Endothelial cell of umbilical vein (primary cell): ENCODE results near the gene MFNG. TPM values are rescaled to one million over a fixed set of nuclear protein-coding genes. Genes with fewer than 3 reads are reported as not detected.

Source experiments
- BruUV-seq: library from RNA; stranded (reverse); fragments of 400-500 nt; replicated peaks from 2 replicates; lab custom pipeline; 2021; lab: Mats Ljungman, UMichigan
- CTCF ChIA-PET: fragments of 300-600, 350-600 bp; sonication (Branson Sonifier 250); formaldehyde crosslinking; loops from one replicate; lab custom pipeline; 2021; ENCODE audit warnings: antibody characterized with exemption, inconsistent platforms; lab: Charles Lee
- POLR2A ChIA-PET: fragments of 300-600, 350-600 bp; sonication (Branson Sonifier 250); formaldehyde crosslinking; loops from one replicate; lab custom pipeline; 2021; ENCODE audit warnings: antibody characterized with exemption, inconsistent platforms; lab: Charles Lee
- DNase-seq: peaks from one replicate; pipeline ENCODE4 v3.0.0-alpha.2; 2011; ENCODE audit warnings: low read depth, low spot score
- FAIRE-seq: peaks from 2 replicates; lab custom pipeline; 2011; peaks lifted over from hg19 to GRCh38; lab: Jason Lieb, UNC
- H2AFZ ChIP-seq: 2 replicates; pipeline ENCODE4 v1.6.0; 2012; ENCODE audit warnings: low read depth, low read length, control low read depth, inconsistent platforms
- H3K27ac ChIP-seq: 2 replicates; pipeline ENCODE4 v1.5.1; 2011; ENCODE audit warnings: low read depth, mild to moderate bottlenecking, control low read depth, low read length, moderate library complexity; ENCODE audit not compliant: insufficient read depth
- H3K27me3 ChIP-seq, 2 experiments: 2 replicates each; pipeline versions ENCODE4 v1.6.0 to v1.6.1; 2011; ENCODE audit warnings: low read length in 2 of 2, mixed read lengths in 1 of 2; ENCODE audit not compliant: control insufficient read depth in 2 of 2, insufficient read depth in 2 of 2
- H3K36me3 ChIP-seq, 2 experiments: 2 replicates in 1 of 2; 3 replicates in 1 of 2; pipeline ENCODE4 v1.5.1; 2011; ENCODE audit warnings: low read length in 2 of 2, mild to moderate bottlenecking in 1 of 2, moderate library complexity in 1 of 2; ENCODE audit not compliant: control insufficient read depth in 2 of 2, insufficient read depth in 2 of 2; ENCODE audit errors: extremely low read depth in 1 of 2
- H3K4me1 ChIP-seq: 3 replicates; pipeline ENCODE4 v1.5.1; 2011; ENCODE audit warnings: mild to moderate bottlenecking, low read length; ENCODE audit not compliant: control insufficient read depth, insufficient read depth; ENCODE audit errors: extremely low read depth
- H3K4me2 ChIP-seq: 2 replicates; pipeline ENCODE4 v1.6.1; 2011; ENCODE audit warnings: low read length, control low read depth, mixed read lengths; ENCODE audit not compliant: insufficient read depth
- H3K4me3 ChIP-seq, 3 experiments: fragments of 200-600 bp in 1 of 3; sonication (generic), shearing (Covaris generic) in 1 of 3; replicated peaks in 1 of 3; 2 replicates each; pipeline ENCODE4 v1.5.1; 2011 to 2016; ENCODE audit warnings: control low read depth in 3 of 3, low read length in 3 of 3, mild to moderate bottlenecking in 2 of 3, inconsistent platforms in 1 of 3, low read depth in 1 of 3, moderate library complexity in 1 of 3; ENCODE audit not compliant: insufficient read depth in 1 of 3
- H3K79me2 ChIP-seq: 2 replicates; pipeline ENCODE4 v1.6.0; 2012; ENCODE audit warnings: low read length, inconsistent platforms; ENCODE audit not compliant: control insufficient read depth, insufficient read depth
- H3K9ac ChIP-seq: replicated peaks from 2 replicates; pipeline ENCODE3; 2011; ENCODE audit warnings: low read length, control low read depth; ENCODE audit not compliant: insufficient read depth; ENCODE audit errors: extremely low read depth
- H3K9me1 ChIP-seq: replicated peaks from 3 replicates; pipeline ENCODE4 v1.6.0; 2011; ENCODE audit warnings: mild to moderate bottlenecking, low read length; ENCODE audit not compliant: control insufficient read depth, insufficient read depth; ENCODE audit errors: extremely low read depth
- H3K9me3 ChIP-seq: replicated peaks from 2 replicates; pipeline ENCODE4 v1.5.1; 2012; ENCODE audit warnings: low read length, inconsistent platforms; ENCODE audit not compliant: control insufficient read depth, insufficient read depth
- H4K20me1 ChIP-seq: replicated peaks from 2 replicates; pipeline ENCODE3; 2011; ENCODE audit warnings: mild to moderate bottlenecking, low read length; ENCODE audit not compliant: control insufficient read depth, insufficient read depth; ENCODE audit errors: extremely low read depth
- CTCF ChIP-seq, 2 donors: IDR thresholded peaks; 1 replicate in 1 of 2; 2 replicates in 1 of 2; pipeline ENCODE4 v1.5.1; 2011; ENCODE audit warnings: low read length in 2 of 2, mild to moderate bottlenecking in 2 of 2, moderate library complexity in 2 of 2, control low read depth in 1 of 2, inconsistent platforms in 1 of 2, low read depth in 1 of 2; ENCODE audit not compliant: insufficient read depth in 1 of 2; ENCODE audit errors: extremely low read depth in 1 of 2
- EZH2 ChIP-seq: IDR thresholded peaks from 2 replicates; pipeline ENCODE4 v1.6.1; 2012; ENCODE audit warnings: borderline replicate concordance, low read depth, mild to moderate bottlenecking, moderate library complexity, low read length, inconsistent platforms; ENCODE audit not compliant: severe bottlenecking
- FOS ChIP-seq: IDR thresholded peaks from 2 replicates; pipeline ENCODE4 v1.6.1; 2011; ENCODE audit warnings: mild to moderate bottlenecking, low read length, moderate library complexity, borderline replicate concordance; ENCODE audit not compliant: insufficient read depth
- GATA2 ChIP-seq: IDR thresholded peaks from 2 replicates; pipeline ENCODE4 v1.7.0; 2011; ENCODE audit warnings: low read depth, mild to moderate bottlenecking, moderate library complexity, mixed read lengths, low read length; ENCODE audit not compliant: insufficient read length, insufficient read depth
- JUN ChIP-seq: IDR thresholded peaks from 2 replicates; pipeline ENCODE4 v1.6.1; 2011; ENCODE audit warnings: borderline replicate concordance, low read depth; ENCODE audit not compliant: insufficient read length, insufficient read depth
- MAX ChIP-seq: IDR thresholded peaks from 2 replicates; pipeline ENCODE4 v1.6.1; 2011; ENCODE audit not compliant: insufficient read depth, insufficient read length
- MYC ChIP-seq: IDR thresholded peaks from one replicate; pipeline ENCODE4 v1.6.1; 2011; ENCODE audit warnings: mild to moderate bottlenecking, low read depth, low read length
- POLR2A ChIP-seq: IDR thresholded peaks from 2 replicates; pipeline ENCODE4 v1.6.1; 2012; ENCODE audit warnings: low read depth, mild to moderate bottlenecking, control low read depth, low read length
- POLR2AphosphoS5 ChIP-seq: IDR thresholded peaks from 2 replicates; pipeline ENCODE4 v1.6.1; 2012; ENCODE audit warnings: low read depth, mild to moderate bottlenecking, control low read depth, low read length, moderate library complexity; ENCODE audit not compliant: insufficient read depth
- dilution Hi-C: fragments of 300-500 bp; cut with MboI; formaldehyde crosslinking; loops from one replicate; pipeline ENCODE4 v1.15.0; 2019; ENCODE audit warnings: low sequenced_read_pairs; ENCODE audit not compliant: extremely low pct_ligation_motif_present
- intact Hi-C: fragments of 100-400 bp; cut with micrococcal nuclease; formaldehyde crosslinking; loops from one replicate; pipeline ENCODE4 v1.10.0; 2022
- polyA plus RNA-seq, 4 experiments: library from polyadenylated mRNA; depleted of rRNA in 3 of 4; stranded (reverse) in 3 of 4; unstranded in 1 of 4; fragments of >200 nt; gene quantifications; 2 replicates each; pipeline versions ENCODE4 v1.2.1 to v1.2.3, GENCODE V29; 2011 to 2012; ENCODE audit warnings: missing spikeins in 1 of 4
- total RNA-seq: library from RNA; stranded (reverse); gene quantifications from 2 replicates; pipeline ENCODE4 v1.2.3, GENCODE V29; 2021

Gene MFNG
- total and polyA plus RNA-seq, 2 donors (not counting 3 experiments of a cell fraction or from before 2014, with no cell fraction given): 188 to 257 TPM

GRCh38 chr22:37426706-37427134 lies 59.5 kb downstream of the MFNG start:
- no peak overlapping the region for H3K27ac ChIP-seq
- H3K36me3 ChIP-seq: no peaks in the 10 kb centered on the region
- POLR2A ChIA-PET: no interaction called here
- H2AFZ ChIP-seq: peak overlapping the region; percentile 79
- H3K9me1 ChIP-seq: no peaks in the 10 kb centered on the region
- FAIRE-seq: no peak
- CTCF ChIA-PET: interaction anchor here (1.3 to 1.5 kb wide), 2 partner anchors 29 to 95 kb away, joined by 6 to 9 read pairs; no protein-coding TSS in a partner anchor
- peaks cover 13% of the 10 kb centered on the region for H3K4me1 ChIP-seq
- intact Hi-C loops: no loop called here
- H3K9me3 ChIP-seq: no peaks in the 10 kb centered on the region
- H3K4me3 ChIP-seq: peak overlapping the region; percentile 33 to 55 (median 39)
- H3K4me2 ChIP-seq: peak overlapping the region; percentile 52
- no TSS peak for BruUV-seq
- H3K79me2 ChIP-seq: no peaks in the 10 kb centered on the region
- H3K27me3 ChIP-seq: peaks cover 0 to 8% of the 10 kb centered on the region in 2 experiments
- no peak for TF ChIP-seq POLR2AphosphoS5
- TF ChIP-seq JUN: no peak
- no peak for TF ChIP-seq MYC
- no peak for TF ChIP-seq MAX
- TF ChIP-seq CTCF (IDR thresholded peaks at IDR 0.05; ENCODE audit: extremely low read depth in 1 of 2, insufficient read depth in 1 of 2, low read depth in 1 of 2, low read length in 2 of 2): no peak
- TF ChIP-seq FOS: no peak
- no peak for TF ChIP-seq EZH2
- TF ChIP-seq GATA2: no peak
- no peak for TF ChIP-seq POLR2A
- H4K20me1 ChIP-seq: no peaks in the 10 kb centered on the region
- dilution Hi-C loops: no loop called here
- H3K9ac ChIP-seq: no peak overlapping the region
- no peak for DNase-seq
